Measurements from ENCODE around the gene CBX4. TPM values are rescaled to one million over a fixed set of nuclear protein-coding genes. Genes with fewer than 3 reads are reported as not detected.

CBX4 gene
- total and polyA plus RNA-seq, 2 of the 13 experiments (the other 11 are each of a cell fraction or from before 2014, with no cell fraction given): 25.8 to 50.8 TPM

- TF ChIP-seq ZBTB2 (CRISPR knock-in tag; IDR thresholded peaks at IDR 0.05; ENCODE audit: low read depth): no peak
- TF ChIP-seq NFE2 (CRISPR knock-in tag; IDR thresholded peaks at IDR 0.05): no peak
- TF ChIP-seq CCDC6 (CRISPR knock-in tag; IDR thresholded peaks at IDR 0.05): no peak
- no peak for TF ChIP-seq ZFYVE20 (CRISPR knock-in tag; IDR thresholded peaks at IDR 0.05; ENCODE audit: borderline replicate concordance, low read depth)
- TF ChIP-seq ZNF672 (CRISPR knock-in tag; IDR thresholded peaks at IDR 0.05): no peak
- TF ChIP-seq FOXM1 (CRISPR knock-in tag; IDR thresholded peaks at IDR 0.05): no peak
- no peak for TF ChIP-seq ETS1 (CRISPR knock-in tag; IDR thresholded peaks at IDR 0.05)
- peak; percentile 26; the same call in 1 of the 2 replicates for TF ChIP-seq STAT5B (CRISPR knock-in tag; IDR thresholded peaks at IDR 0.05)
- peak; percentile 66 for TF ChIP-seq ARID4A (CRISPR knock-in tag; IDR thresholded peaks at IDR 0.05; ENCODE audit: borderline replicate concordance)
- 0 out of 2 replicates have a peak, but pooled peaks have one; percentile 41 for TF ChIP-seq TBP (CRISPR knock-in tag; IDR thresholded peaks at IDR 0.05)
- TF ChIP-seq MTERF4 (CRISPR knock-in tag; IDR thresholded peaks at IDR 0.05): peak; percentile 52; the same call in 1 of the 2 replicates
- TF ChIP-seq ARID5B (CRISPR knock-in tag; IDR thresholded peaks at IDR 0.05): peak; percentile 68
- no peak for TF ChIP-seq NR2F2 (IDR thresholded peaks at IDR 0.05; ENCODE audit: borderline replicate concordance, low read depth)
- no peak for TF ChIP-seq ATF6 (CRISPR knock-in tag; conservative IDR thresholded peaks at IDR 0.05)
Measured at GRCh38 chr17:79811011-79811867, 28.0 kb downstream of the CBX4 start (continued).
